Panc1 (cell line): ENCODE measurements around the gene CARD10.

Source experiments
- POLR2AphosphoS5 ChIP-seq: IDR thresholded peaks from 2 replicates; pipeline ENCODE4 v1.6.1; 2012; ENCODE audit warnings: mild to moderate bottlenecking, low read depth, low read length, moderate library complexity
- TCF7L2 ChIP-seq: IDR thresholded peaks from 2 replicates; pipeline ENCODE4 v1.6.1; 2011; ENCODE audit warnings: mild to moderate bottlenecking, low read depth, low read length, inconsistent platforms
- TF ChIP-seq, protein P1 (sequence below): fragments of 450-650 bp; IDR thresholded peaks from 2 replicates; pipeline ENCODE4 v1.5.1; 2017; ENCODE audit warnings: mild to moderate bottlenecking
- TF ChIP-seq, protein P2 (sequence below), 2 experiments: IDR thresholded peaks; 2 replicates each; pipeline ENCODE4 v1.6.1; 2011 to 2012; ENCODE audit warnings: low read depth in 2 of 2, control low read depth in 1 of 2, low read length in 1 of 2, mild to moderate bottlenecking in 1 of 2, moderate library complexity in 1 of 2; ENCODE audit not compliant: insufficient read depth in 1 of 2

DNA sequence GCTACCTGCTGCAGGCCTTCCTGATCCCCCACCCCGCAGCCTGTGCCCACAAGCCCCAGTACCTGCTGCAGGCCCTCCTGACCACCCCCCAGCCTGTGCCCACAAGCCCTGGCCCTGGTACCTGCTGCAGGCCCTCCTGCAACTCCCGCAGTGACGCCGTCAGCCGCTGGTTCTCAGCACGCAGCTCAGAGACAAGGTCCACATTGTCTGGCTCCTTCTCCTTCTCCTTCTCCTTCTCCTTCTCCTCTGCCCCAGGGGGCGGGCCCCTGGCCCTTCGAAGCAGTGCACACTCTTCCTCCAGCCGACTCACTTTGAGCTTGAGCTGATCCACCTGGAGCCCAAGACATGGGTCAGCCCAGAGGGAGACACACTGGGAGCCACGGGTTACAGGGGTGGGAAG, 9.1 kb downstream of the CARD10 start:
- TF ChIP-seq, protein P1, sequence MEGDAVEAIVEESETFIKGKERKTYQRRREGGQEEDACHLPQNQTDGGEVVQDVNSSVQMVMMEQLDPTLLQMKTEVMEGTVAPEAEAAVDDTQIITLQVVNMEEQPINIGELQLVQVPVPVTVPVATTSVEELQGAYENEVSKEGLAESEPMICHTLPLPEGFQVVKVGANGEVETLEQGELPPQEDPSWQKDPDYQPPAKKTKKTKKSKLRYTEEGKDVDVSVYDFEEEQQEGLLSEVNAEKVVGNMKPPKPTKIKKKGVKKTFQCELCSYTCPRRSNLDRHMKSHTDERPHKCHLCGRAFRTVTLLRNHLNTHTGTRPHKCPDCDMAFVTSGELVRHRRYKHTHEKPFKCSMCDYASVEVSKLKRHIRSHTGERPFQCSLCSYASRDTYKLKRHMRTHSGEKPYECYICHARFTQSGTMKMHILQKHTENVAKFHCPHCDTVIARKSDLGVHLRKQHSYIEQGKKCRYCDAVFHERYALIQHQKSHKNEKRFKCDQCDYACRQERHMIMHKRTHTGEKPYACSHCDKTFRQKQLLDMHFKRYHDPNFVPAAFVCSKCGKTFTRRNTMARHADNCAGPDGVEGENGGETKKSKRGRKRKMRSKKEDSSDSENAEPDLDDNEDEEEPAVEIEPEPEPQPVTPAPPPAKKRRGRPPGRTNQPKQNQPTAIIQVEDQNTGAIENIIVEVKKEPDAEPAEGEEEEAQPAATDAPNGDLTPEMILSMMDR = no peak
- no peak for TF ChIP-seq POLR2AphosphoS5
- TF ChIP-seq, protein P2, sequence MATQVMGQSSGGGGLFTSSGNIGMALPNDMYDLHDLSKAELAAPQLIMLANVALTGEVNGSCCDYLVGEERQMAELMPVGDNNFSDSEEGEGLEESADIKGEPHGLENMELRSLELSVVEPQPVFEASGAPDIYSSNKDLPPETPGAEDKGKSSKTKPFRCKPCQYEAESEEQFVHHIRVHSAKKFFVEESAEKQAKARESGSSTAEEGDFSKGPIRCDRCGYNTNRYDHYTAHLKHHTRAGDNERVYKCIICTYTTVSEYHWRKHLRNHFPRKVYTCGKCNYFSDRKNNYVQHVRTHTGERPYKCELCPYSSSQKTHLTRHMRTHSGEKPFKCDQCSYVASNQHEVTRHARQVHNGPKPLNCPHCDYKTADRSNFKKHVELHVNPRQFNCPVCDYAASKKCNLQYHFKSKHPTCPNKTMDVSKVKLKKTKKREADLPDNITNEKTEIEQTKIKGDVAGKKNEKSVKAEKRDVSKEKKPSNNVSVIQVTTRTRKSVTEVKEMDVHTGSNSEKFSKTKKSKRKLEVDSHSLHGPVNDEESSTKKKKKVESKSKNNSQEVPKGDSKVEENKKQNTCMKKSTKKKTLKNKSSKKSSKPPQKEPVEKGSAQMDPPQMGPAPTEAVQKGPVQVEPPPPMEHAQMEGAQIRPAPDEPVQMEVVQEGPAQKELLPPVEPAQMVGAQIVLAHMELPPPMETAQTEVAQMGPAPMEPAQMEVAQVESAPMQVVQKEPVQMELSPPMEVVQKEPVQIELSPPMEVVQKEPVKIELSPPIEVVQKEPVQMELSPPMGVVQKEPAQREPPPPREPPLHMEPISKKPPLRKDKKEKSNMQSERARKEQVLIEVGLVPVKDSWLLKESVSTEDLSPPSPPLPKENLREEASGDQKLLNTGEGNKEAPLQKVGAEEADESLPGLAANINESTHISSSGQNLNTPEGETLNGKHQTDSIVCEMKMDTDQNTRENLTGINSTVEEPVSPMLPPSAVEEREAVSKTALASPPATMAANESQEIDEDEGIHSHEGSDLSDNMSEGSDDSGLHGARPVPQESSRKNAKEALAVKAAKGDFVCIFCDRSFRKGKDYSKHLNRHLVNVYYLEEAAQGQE (IDR thresholded peaks at IDR 0.05; ENCODE audit: insufficient read depth in 1 of 2, low read depth in 2 of 2, low read length in 1 of 2) = no peak
- TF ChIP-seq TCF7L2 = no peak
